Stimulated activated CD4-positive, alpha-beta T cell treated with anti-CD3 and anti-CD28 coated beads, Interleukin-12 subunit alpha, Interleukin-12 subunit beta, amount 100 ng/mL, for 48 hours (primary cell): ENCODE measurements around the gene OR2T10.
"Not testable (repeated sequence)": the region's sequence is repeated elsewhere in the genome, so short reads cannot be mapped to it uniquely, and the experiment has no call there.

ENCODE experiments used
- DNase-seq, 3 donors: peaks; one replicate each; pipeline ENCODE4 v3.0.0-alpha.2; 2020; ENCODE audit warnings: low read depth in 2 of 3, low spot score in 1 of 3

OR2T10 gene

GRCh38 chr1:248596615-248597014 is 885 bp downstream of the OR2T10 start:
- DNase-seq: no peak

DNA sequence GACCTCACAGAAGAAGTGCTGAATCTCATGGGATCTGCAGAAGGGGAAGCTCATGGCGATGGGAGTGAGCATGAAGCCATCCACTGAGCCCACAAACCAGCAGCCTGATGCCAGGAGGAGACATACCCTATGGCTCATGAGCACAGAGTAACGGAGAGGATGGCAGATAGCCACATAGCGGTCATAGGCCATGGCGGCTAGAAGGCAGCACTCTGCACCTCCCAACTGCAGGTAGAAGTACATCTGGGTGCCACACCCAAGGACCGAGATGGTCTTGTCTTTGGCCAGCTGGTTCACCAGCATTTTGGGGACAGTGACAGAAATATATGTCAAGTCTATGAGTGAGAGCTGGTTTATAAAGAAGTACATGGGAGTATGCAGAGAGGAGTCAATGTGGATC is 4.3 kb downstream of the OR2T10 start:
- DNase-seq: no peak

DNA sequence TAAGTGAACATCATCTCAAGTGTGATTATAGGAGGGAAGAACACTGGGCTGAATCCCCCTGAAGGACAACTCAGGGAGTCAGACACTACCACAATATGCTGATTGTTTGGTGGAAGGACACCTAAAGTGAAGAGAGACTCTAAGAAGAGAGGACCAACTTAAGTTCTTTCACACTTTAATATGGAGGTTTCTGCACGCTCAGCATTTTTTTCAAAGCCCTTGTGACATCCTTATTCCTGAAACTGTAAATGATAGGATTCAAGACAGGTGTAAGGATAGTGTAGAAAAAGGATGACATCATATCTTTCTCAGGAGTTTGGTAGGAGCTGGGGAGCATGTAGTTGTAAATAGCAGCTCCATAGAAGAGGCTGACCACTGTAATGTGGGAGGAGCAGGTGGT is 4.8 kb downstream of the OR2T10 start:
- DNase-seq: no peak

GRCh38 chr1:248590055-248590454 is 7.4 kb downstream of the OR2T10 start:
- DNase-seq: no peak

DNA sequence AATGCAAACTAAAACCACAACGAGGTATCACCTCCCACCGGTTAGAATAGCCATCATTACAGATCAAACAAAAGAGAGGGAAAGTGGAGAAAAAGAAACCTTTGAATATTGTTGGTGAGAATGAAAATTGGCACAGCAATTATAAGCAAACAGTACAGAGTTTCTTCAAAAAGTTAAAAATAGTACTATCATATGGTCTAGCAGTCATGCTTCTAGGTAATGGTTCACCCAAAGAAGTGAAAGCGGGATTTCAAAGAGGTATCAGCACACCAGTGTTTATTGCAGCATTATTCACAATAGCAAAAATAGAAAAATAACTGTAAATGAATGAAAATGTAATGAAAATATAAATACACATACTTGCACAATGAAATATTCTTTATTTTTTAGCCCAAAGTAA is 8.2 kb downstream of the OR2T10 start:
- no peak for DNase-seq

GRCh38 chr1:248585266-248585665 is 12.2 kb downstream of the OR2T10 start:
- DNase-seq: no peak

DNA sequence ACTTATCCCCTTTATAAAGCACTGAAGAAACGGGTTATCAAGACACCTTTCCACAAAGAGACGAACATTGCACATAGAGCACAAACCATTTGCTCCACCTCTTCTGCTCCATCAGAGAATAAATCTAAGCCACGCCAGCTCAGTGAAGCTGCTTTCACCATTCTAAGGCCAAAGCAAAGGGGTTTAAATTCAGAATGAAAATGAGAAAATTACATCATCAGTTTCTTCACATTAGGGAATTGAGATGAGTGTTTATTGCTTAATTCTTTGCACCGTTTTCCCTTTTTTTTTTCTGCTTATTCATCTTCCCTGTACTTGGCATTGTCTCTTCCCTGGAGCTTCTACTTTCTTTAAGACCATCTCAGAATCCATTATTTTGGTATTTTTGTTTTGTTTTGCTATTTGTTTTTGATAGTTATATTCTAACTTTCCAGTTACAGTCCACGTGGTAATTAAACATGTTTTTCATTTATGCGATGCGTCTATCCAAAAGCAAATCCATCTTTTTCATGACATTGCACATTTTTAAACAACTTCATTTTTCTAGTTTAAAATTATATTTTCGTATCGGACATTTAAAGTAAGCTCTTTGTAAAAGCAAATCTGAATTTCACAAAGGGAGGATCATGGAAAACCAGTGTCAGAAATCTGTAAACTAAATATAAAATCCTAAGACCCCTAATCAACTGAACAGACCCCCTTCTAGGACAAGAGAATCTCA is 21.1 kb downstream of the OR2T10 start:
- no peak for DNase-seq

- not testable (repeated sequence) for DNase-seq
These were observed 22.8 kb downstream of the OR2T10 start, which contains the start of gene OR2T34 for GRCh38 chr1:248574657-248575056. Gene OR2T34, minus strand, starts transcription at chr1:248574757. Its CDS starts 0 bp downstream, at chr1:248574757.

DNA sequence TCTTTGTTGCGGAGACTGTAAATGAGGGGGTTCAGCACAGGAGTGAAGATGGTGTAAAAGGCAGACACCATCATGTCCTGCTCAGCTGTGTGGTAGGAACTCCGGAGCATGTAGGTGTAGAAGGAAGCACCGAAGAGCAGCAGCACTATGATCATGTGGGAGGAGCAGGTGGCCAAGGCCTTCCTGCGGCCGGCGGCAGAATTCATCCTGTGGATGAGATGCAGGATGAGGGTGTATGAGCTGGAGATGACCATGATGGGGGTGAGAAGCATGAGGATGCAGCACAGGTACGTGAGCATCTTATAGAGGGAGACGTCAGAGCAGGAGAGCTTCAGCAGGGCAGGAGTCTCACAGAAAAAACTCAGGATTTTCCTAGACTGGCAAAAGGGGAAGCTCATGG is 23.6 kb downstream of the OR2T10 start:
- not testable (repeated sequence) for DNase-seq

DNA sequence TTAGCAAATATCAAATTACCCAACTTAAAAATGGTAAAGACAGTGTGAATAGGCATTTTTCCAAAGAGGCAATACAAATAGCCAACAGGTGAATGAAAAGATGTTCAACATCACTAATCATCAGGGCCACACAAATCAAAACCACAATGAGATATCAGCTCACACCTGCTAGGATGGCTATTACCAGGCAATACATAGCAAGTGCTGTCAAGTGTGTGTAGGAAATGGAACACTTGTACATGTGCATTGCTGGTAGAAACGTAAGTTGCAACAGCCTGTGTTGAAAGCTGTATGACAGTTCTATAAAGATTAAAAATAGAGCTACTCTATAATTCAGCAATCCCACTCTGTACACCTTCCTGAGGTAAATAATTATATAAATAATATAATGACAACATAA is 25.5 kb downstream of the OR2T10 start:
- DNase-seq: not testable (repeated sequence)

DNA sequence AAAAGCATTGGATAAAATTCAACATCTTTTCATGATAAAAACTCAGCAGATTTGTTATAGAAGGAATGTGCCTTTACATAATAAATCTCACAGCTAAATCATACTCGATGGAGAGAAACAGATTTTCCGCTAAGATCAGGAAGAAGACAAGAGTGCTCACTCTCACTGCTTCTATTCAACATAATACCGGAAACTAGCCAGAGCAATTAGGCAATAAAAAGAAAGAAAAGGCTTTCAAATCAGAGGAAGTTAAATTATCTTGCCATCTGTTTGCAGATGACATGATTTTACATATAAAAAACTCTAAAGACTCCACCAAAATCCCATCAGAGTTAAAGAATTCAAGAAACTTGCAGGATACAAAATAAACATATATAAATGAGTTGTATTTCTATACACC is 26.7 kb downstream of the OR2T10 start:
- not testable (repeated sequence) for DNase-seq

DNA sequence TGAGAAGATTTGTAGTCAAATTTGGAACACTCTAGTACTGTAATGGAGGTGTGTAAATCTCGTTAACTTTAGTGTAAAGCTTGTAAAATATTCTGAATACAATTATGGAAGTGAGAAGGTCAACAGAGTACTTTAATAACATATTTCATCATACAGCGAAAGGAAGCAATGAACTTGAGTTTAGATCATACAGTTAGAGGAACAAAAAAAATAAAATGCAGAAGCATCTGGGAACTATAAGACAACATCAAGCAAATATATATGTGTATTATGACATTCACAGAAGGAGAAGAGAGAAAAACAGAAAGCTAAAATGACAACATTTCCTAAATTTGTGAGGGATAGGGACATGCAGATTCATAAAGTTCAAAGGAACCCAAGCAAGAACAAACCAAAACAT is 28.5 kb downstream of the OR2T10 start:
- DNase-seq: not testable (repeated sequence)

- DNase-seq: not testable (repeated sequence)
These were observed 31.7 kb downstream of the OR2T10 start for GRCh38 chr1:248565530-248566373.

DNA sequence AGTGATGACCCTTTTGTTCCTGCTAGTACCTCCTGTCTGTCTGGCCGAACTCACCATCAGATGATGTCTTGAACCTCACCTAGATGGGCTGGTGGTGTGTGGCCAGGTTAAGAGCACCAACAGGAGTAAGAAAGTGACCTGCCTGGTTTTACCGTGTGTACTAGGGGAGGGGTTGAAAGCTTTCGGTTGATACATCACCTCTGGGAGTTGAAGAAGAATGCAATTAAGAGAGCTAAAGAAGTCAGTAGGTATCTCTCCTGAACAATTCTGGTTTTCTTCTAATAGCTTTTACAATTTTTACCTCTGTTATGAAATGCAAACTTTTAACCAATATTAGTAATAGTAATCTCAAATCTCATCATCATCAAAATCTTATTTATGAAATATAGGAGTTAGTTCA is 34.8 kb downstream of the OR2T10 start, which contains the start of gene OR2T29:
Gene OR2T29 (minus strand): TSS at position 101 of the 400 bp plus-strand sequence. CDS start 3,281 bp downstream, outside the sequence.
- not testable (repeated sequence) for DNase-seq

GRCh38 chr1:248551027-248551426 is 46.5 kb downstream of the OR2T10 start:
- DNase-seq: not testable (repeated sequence)

- DNase-seq: not testable (repeated sequence)
These were observed 50.1 kb downstream of the OR2T10 start for GRCh38 chr1:248547383-248547782.
